IPS DF 4.7 (cell line): Measurements from ENCODE around the gene PRPH2.
"Not testable (repeated sequence)": the region's sequence is repeated elsewhere in the genome, so short reads cannot be mapped to it uniquely, and the experiment has no call there.

Source experiments
- DNase-seq: peaks from one replicate; pipeline ENCODE4 v3.0.0-alpha.2; 2013; ENCODE audit warnings: low spot score; ENCODE audit errors: extremely low read depth

PRPH2 gene

GRCh38 chr6:42742116-42742894, 19.9 kb upstream of the PRPH2 start:
- no peak for DNase-seq

DNA sequence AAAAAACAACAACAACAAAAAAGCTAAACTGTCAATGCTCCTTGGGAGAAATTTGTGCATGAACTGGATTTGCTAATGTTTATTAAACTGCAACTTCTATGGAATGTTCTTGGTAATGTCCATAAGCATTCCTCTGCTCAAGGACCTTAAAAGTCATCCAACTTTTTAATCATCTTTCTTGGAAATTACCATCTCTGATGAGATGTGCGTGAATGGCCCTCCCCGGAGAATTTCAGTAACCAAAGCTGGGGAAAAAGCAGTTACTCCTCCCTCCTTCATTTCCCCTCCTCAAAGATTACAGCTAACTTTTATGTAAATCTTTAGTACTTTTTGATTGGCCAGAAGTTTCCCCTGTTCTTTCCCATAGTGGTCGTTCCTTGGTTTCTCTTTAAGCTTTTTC, 18.3 kb upstream of the PRPH2 start:
- no peak for DNase-seq

DNA sequence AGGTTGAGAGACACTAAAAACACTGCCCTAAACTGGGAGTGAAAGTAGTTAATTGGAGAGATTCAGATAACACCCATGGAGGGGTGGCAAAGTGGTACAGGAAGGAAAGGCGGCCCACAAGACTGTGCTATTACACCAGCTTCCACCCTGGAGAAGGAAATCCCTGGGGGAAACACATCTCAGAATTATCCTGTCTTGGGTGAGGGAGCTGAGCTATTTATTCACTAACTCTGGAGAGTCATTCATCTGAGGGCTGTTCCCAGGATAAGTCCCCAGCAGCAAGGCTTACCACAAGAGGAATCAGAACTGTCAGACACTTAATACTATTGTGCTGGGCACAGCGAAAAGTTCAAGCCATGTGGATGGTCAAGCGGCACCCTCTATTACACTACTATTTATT, 13.6 kb upstream of the PRPH2 start:
- no peak for DNase-seq

DNA sequence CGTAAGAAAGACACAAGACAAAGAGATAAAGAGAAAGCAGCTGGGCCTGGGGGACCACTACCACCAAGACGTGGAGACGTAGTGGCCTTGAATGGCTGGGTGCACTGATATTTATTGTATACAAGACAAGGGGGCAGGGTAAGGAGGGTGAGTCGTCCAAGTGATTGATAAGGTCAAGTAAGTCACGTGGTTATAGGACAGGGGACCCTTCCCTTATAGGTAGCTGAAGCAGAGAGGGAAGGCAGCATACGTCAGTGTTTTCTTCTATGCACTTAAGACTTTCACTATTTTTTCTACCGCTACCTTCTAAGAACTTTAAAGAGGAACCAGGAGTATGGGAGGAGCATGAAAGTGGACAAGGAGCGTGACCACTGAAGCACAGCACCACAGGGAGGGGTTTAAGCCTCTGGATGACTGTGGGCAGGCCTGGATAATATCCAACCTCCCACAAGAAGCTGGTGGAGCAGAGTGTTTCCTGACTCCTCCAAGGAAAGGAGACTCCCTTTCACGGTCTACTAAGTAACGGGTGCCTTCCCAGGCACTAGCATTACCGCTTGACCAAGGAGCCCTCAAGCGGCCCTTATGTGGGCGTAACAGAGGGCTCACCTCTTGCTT, 11.6 kb upstream of the PRPH2 start:
- not testable (repeated sequence) for DNase-seq

DNA sequence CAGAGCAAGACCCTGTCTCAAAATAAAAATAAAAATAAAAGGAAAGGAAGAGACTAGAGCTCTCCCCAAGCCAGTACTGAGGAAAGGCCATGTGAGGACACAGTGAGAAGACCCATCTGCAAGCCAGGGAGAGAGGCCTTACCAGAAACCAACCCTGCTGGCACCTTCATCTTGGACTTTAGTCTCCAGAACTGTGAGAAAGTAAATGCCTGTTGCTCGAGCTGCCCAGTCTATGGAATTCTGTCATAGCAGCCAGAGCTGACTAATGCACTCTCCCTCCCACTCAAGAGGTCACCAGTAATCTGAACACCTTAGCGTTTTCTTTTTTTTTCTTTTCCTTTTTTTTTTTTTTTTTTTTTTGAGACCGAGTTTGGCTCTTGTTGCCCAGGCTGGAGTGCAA, 7.3 kb upstream of the PRPH2 start:
- no peak for DNase-seq

- DNase-seq: no peak
Measured at GRCh38 chr6:42727627-42728026, 5.2 kb upstream of the PRPH2 start.

- no peak for DNase-seq
Measured at GRCh38 chr6:42727087-42727611, 4.8 kb upstream of the PRPH2 start.

- DNase-seq: peak; percentile 60
Measured at GRCh38 chr6:42726485-42727086, 4.2 kb upstream of the PRPH2 start.

GRCh38 chr6:42726026-42726425, 3.6 kb upstream of the PRPH2 start:
- DNase-seq: no peak

- no peak for DNase-seq
Measured at GRCh38 chr6:42724825-42725224, 2.4 kb upstream of the PRPH2 start.

DNA sequence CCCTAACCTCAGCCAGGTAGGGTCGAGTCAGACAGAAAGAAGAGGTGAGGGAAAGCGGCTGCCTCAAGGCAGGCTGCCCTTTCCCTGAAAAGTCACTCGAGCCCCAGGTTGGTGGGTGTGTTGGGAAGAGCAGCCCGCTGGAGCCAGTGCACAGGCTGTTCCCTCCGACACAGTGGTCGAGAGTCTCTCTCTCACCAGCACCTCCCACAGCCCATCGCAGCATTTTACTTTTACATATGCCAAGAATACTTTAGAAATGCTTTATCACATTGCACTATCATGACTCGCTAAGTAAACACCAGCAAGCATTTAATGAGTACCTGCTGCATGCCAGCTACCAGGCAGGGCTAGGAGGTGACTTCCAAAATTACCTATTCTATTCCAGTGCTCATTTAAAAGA, 1.7 kb downstream of the PRPH2 start:
- no peak for DNase-seq

GRCh38 chr6:42715871-42716270, 6.5 kb downstream of the PRPH2 start:
- no peak for DNase-seq

GRCh38 chr6:42714098-42714761, 8.2 kb downstream of the PRPH2 start:
- DNase-seq: no peak

- DNase-seq: no peak
Measured at GRCh38 chr6:42711930-42712329, 10.5 kb downstream of the PRPH2 start.

DNA sequence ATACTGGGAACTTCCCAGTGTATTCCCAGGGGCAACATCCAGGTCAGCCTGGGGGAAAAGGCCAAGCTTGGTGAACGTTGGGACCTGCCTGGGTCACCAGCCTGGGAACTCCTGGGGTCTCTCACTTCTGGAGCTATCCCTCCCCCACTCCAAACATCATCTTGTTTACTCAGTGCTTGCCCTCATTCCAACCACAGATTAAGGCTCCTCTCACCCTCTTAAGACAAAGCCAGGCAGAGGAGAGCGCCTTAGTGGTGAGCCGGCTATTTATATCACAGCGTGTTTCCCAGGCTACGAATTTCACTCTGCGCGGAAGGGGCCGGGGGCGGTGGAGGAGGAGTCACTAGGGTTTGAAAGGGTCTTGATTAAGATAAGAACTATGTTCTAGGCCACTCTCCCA, 12.1 kb downstream of the PRPH2 start:
- no peak for DNase-seq

- DNase-seq: no peak
Measured at GRCh38 chr6:42709871-42710270, 12.5 kb downstream of the PRPH2 start.

GRCh38 chr6:42708096-42708495, 14.3 kb downstream of the PRPH2 start:
- no peak for DNase-seq

DNA sequence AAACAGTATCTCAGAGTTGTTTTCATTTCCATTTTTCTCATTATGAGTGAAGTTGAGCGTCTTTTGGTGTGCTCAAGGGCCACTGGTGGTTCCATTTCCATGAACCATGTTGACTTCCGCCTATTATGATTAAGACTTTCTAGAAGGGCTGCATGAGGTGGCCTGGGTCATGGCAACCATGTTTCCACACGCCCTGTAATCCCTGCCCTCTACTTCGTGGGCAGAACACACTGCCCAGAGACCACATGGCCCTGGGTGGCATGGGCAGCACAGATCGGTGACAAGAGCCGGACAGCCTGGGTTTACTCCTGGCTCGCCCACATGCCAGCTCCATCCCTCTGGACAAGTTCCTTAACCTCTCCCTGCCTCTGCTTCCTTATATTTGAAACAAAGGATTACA, 14.8 kb downstream of the PRPH2 start:
- DNase-seq: no peak

GRCh38 chr6:42704937-42705374, 17.4 kb downstream of the PRPH2 start:
- no peak for DNase-seq

- peak; percentile 44 for DNase-seq
Measured at GRCh38 chr6:42704251-42704936, 18.0 kb downstream of the PRPH2 start.

- not testable (repeated sequence) for DNase-seq
Measured at GRCh38 chr6:42702786-42703185, 19.6 kb downstream of the PRPH2 start.
